Measurements from ENCODE around the gene FOLR3. TPM values are rescaled to one million over a fixed set of nuclear protein-coding genes. Genes with fewer than 3 reads are reported as not detected.

FOLR3 gene
- total RNA-seq, 1 donor from 2014 or later, result 0.98 TPM

- H3K27me3 Mint-ChIP-seq, result no peaks in the 10 kb centered on the region
- H3K36me3 Mint-ChIP-seq (ENCODE audit: insufficient read depth), result peaks cover 5% of the 10 kb centered on the region
- H3K9me3 Mint-ChIP-seq (ENCODE audit: low read depth), result no peaks in the 10 kb centered on the region
- peak overlapping the region; percentile 99 for H3K4me3 Mint-ChIP-seq (ENCODE audit: low read depth)
- H3K4me1 Mint-ChIP-seq (ENCODE audit: low read depth), result peaks cover 19% of the 10 kb centered on the region
- DNase-seq (ENCODE audit: low spot score, unreplicated experiment), result no peak
- TF ChIP-seq CTCF (IDR thresholded peaks at IDR 0.05; ENCODE audit: unreplicated experiment), result no peak
- H3K27ac Mint-ChIP-seq, result peak overlapping the region; percentile 100
Observed at GRCh38 chr11:72111300-72112142, 24.0 kb upstream of the FOLR3 start.

- Mint-ChIP-seq H3K27ac (peak within 1 kb of the TSS; percentile 100), H3K4me3 (ENCODE audit: low read depth) (peak within 1 kb of the TSS; percentile 99), H3K27me3 (no peaks in the 10 kb centered on the region), H3K4me1 (ENCODE audit: low read depth) (peaks cover 25% of the 10 kb centered on the region), H3K36me3 (ENCODE audit: insufficient read depth) (peaks cover 5% of the 10 kb centered on the region), H3K9me3 (ENCODE audit: low read depth) (no peaks in the 10 kb centered on the region)
- DNase-seq (ENCODE audit: low spot score, unreplicated experiment), result peak; percentile 84
- TF ChIP-seq CTCF (IDR thresholded peaks at IDR 0.05; ENCODE audit: unreplicated experiment), result no peak
Observed at GRCh38 chr11:72112143-72112977, 23.2 kb upstream of the FOLR3 start, which contains the start of gene ANAPC15. ANAPC15 (minus strand) TSS chr11:72112695; CDS start chr11:72111276, 1,419 bp downstream.

GRCh38 chr11:72112978-72113808, 22.3 kb upstream of the FOLR3 start:
- no peak for DNase-seq (ENCODE audit: low spot score, unreplicated experiment)
- TF ChIP-seq CTCF (IDR thresholded peaks at IDR 0.05; ENCODE audit: unreplicated experiment), result no peak
- peak overlapping the region; percentile 99 for H3K4me3 Mint-ChIP-seq (ENCODE audit: low read depth)
- H3K36me3 Mint-ChIP-seq (ENCODE audit: insufficient read depth), result peaks cover 5% of the 10 kb centered on the region
- peaks cover 31% of the 10 kb centered on the region for H3K4me1 Mint-ChIP-seq (ENCODE audit: low read depth)
- peak overlapping the region; percentile 100 for H3K27ac Mint-ChIP-seq
- no peaks in the 10 kb centered on the region for H3K9me3 Mint-ChIP-seq (ENCODE audit: low read depth)
- no peaks in the 10 kb centered on the region for H3K27me3 Mint-ChIP-seq

- H3K4me1 Mint-ChIP-seq (ENCODE audit: low read depth), result peaks cover 45% of the 10 kb centered on the region
- H3K27me3 Mint-ChIP-seq, result no peaks in the 10 kb centered on the region
- H3K27ac Mint-ChIP-seq, result no peak overlapping the region
Observed at GRCh38 chr11:72114570-72114969, 21.0 kb upstream of the FOLR3 start.

More at GRCh38 chr11:72114570-72114969, 21.0 kb upstream of the FOLR3 start:
- peaks cover 5% of the 10 kb centered on the region for H3K36me3 Mint-ChIP-seq (ENCODE audit: insufficient read depth)
- H3K9me3 Mint-ChIP-seq (ENCODE audit: low read depth), result no peaks in the 10 kb centered on the region
- no peak for DNase-seq (ENCODE audit: low spot score, unreplicated experiment)
- no peak for TF ChIP-seq CTCF (IDR thresholded peaks at IDR 0.05; ENCODE audit: unreplicated experiment)
- no peak overlapping the region for H3K4me3 Mint-ChIP-seq (ENCODE audit: low read depth)
